GM04504 (cell line): ENCODE measurements around the gene PARD3.
"Not testable (repeated sequence)": the region's sequence is repeated elsewhere in the genome, so short reads cannot be mapped to it uniquely, and the experiment has no call there.

Source experiments
- DNase-seq: peaks from one replicate; pipeline ENCODE4 v3.0.0-alpha.2; 2012; ENCODE audit warnings: low read depth

PARD3 gene

GRCh38 chr10:34766811-34767494, 48.1 kb downstream of the PARD3 start:
- DNase-seq = no peak

GRCh38 chr10:34766266-34766600, 48.9 kb downstream of the PARD3 start:
- DNase-seq = no peak

- no peak for DNase-seq
Measured at GRCh38 chr10:34764472-34764946, 50.6 kb downstream of the PARD3 start.

- DNase-seq = no peak
Measured at GRCh38 chr10:34762603-34763299, 52.3 kb downstream of the PARD3 start.

GRCh38 chr10:34762156-34762555, 52.9 kb downstream of the PARD3 start:
- no peak for DNase-seq

- no peak for DNase-seq
Measured at GRCh38 chr10:34761453-34761852, 53.6 kb downstream of the PARD3 start.

GRCh38 chr10:34760606-34761005, 54.5 kb downstream of the PARD3 start:
- no peak for DNase-seq

GRCh38 chr10:34759837-34760215, 55.3 kb downstream of the PARD3 start:
- no peak for DNase-seq

- DNase-seq = no peak
Measured at GRCh38 chr10:34759161-34759836, 55.8 kb downstream of the PARD3 start.

GRCh38 chr10:34758447-34758996, 56.6 kb downstream of the PARD3 start:
- peak; percentile 54 for DNase-seq

GRCh38 chr10:34757933-34758332, 57.2 kb downstream of the PARD3 start:
- DNase-seq = no peak

GRCh38 chr10:34757181-34757580, 57.9 kb downstream of the PARD3 start:
- not testable (repeated sequence) for DNase-seq

- DNase-seq = no peak
Measured at GRCh38 chr10:34756584-34756983, 58.5 kb downstream of the PARD3 start.

GRCh38 chr10:34753014-34753757, 61.9 kb downstream of the PARD3 start:
- no peak for DNase-seq

- no peak for DNase-seq
Measured at GRCh38 chr10:34751272-34751671, 63.8 kb downstream of the PARD3 start.

GRCh38 chr10:34750795-34751194, 64.3 kb downstream of the PARD3 start:
- DNase-seq = not testable (repeated sequence)

GRCh38 chr10:34748767-34749166, 66.3 kb downstream of the PARD3 start:
- no peak for DNase-seq

- no peak for DNase-seq
Measured at GRCh38 chr10:34748357-34748756, 66.7 kb downstream of the PARD3 start.

GRCh38 chr10:34746094-34746493, 69.0 kb downstream of the PARD3 start:
- no peak for DNase-seq

- no peak for DNase-seq
Measured at GRCh38 chr10:34745244-34745643, 69.9 kb downstream of the PARD3 start.

- DNase-seq = no peak
Measured at GRCh38 chr10:34744590-34744989, 70.5 kb downstream of the PARD3 start.

- no peak for DNase-seq
Measured at GRCh38 chr10:34743814-34744213, 71.3 kb downstream of the PARD3 start.
